IMR-90 (cell line): ENCODE results near the gene NELFCD.

Experiments
- NFE2L2 ChIP-seq: fragments of 150-350 bp; IDR thresholded peaks from 2 replicates; pipeline ENCODE4 v1.6.1; 2016; ENCODE audit warnings: low read depth, mild to moderate bottlenecking, low read length
- POLR2A ChIP-seq: IDR thresholded peaks from 2 replicates; pipeline ENCODE4 v1.6.1; 2012; ENCODE audit warnings: mild to moderate bottlenecking, low read depth, low read length
- SMC3 ChIP-seq: fragments of 150-350 bp; IDR thresholded peaks from 2 replicates; pipeline ENCODE4 v1.6.1; 2016; ENCODE audit warnings: low read depth, mild to moderate bottlenecking, antibody characterized with exemption, low read length, moderate library complexity
- TF ChIP-seq, protein P1 (sequence below): conservative IDR thresholded peaks from 2 replicates; pipeline ENCODE4 v1.5.1; 2012; ENCODE audit warnings: mild to moderate bottlenecking, low read depth, low read length, improper control_type of control experiment

DNA sequence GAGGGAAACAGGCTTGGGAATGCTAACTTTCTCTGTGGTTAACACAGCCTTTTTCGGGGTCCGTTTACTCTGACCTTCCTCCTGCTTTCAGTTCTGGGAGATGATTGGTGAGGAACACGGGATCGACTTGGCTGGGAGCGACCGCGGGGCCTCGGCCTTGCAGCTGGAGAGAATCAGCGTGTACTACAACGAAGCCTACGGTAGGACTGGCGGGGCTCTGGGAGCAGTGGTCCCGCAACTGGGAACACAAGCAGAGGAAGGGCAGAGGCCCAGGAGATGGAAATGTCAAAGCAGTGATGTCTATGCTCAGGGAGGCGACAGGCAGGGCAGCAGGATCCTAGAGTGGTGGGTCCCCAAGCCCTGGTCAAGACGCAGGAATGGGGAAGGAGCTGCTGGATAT lies 41.7 kb downstream of the NELFCD start:
- TF ChIP-seq, protein P1, sequence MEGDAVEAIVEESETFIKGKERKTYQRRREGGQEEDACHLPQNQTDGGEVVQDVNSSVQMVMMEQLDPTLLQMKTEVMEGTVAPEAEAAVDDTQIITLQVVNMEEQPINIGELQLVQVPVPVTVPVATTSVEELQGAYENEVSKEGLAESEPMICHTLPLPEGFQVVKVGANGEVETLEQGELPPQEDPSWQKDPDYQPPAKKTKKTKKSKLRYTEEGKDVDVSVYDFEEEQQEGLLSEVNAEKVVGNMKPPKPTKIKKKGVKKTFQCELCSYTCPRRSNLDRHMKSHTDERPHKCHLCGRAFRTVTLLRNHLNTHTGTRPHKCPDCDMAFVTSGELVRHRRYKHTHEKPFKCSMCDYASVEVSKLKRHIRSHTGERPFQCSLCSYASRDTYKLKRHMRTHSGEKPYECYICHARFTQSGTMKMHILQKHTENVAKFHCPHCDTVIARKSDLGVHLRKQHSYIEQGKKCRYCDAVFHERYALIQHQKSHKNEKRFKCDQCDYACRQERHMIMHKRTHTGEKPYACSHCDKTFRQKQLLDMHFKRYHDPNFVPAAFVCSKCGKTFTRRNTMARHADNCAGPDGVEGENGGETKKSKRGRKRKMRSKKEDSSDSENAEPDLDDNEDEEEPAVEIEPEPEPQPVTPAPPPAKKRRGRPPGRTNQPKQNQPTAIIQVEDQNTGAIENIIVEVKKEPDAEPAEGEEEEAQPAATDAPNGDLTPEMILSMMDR = no peak
- TF ChIP-seq POLR2A = no peak
- no peak for TF ChIP-seq SMC3
- TF ChIP-seq NFE2L2 = no peak
